ENCODE measurements around the gene ACCSL.

Gene ACCSL

GRCh38 chr11:44104481-44105294 is 56.9 kb downstream of the ACCSL start:
- DNase-seq: no peak

GRCh38 chr11:44108260-44108659 is 60.5 kb downstream of the ACCSL start:
- DNase-seq: no peak
